Measurements from ENCODE around the gene ATP1A1.

DNA sequence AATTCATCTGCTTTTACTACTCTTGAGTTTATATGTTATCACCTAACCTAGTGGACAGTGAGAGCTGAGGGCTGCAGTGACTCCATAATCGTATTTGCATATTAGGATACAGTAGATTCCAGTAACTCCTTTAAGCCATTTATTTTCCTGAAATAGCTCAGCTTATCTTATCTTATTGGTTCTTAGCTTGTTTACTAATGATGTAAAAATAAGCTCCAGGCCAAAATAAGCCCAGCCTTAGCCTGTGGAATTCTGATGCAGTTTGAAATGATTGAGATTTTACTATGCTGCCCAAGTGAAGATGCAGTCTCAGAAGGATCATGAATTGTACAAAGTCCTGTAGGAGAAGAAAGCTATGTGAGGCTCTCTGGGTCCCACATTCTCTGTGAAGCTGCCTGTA lies 18.1 kb downstream of the ATP1A1 start:
- no peak for TF ChIP-seq EZH2phosphoT487 (IDR thresholded peaks at IDR 0.05; ENCODE audit: borderline replicate concordance, low read depth, low read length)
- TF ChIP-seq, protein P1, sequence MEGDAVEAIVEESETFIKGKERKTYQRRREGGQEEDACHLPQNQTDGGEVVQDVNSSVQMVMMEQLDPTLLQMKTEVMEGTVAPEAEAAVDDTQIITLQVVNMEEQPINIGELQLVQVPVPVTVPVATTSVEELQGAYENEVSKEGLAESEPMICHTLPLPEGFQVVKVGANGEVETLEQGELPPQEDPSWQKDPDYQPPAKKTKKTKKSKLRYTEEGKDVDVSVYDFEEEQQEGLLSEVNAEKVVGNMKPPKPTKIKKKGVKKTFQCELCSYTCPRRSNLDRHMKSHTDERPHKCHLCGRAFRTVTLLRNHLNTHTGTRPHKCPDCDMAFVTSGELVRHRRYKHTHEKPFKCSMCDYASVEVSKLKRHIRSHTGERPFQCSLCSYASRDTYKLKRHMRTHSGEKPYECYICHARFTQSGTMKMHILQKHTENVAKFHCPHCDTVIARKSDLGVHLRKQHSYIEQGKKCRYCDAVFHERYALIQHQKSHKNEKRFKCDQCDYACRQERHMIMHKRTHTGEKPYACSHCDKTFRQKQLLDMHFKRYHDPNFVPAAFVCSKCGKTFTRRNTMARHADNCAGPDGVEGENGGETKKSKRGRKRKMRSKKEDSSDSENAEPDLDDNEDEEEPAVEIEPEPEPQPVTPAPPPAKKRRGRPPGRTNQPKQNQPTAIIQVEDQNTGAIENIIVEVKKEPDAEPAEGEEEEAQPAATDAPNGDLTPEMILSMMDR (conservative IDR thresholded peaks at IDR 0.05; ENCODE audit: low read length) = no peak

Data from OCI-LY7 (cell line).